VCaP (cell line): ENCODE measurements around the gene LRRC1.

Experiments used
- H3K27ac ChIP-seq: fragments of 450-650 bp; 2 replicates; pipeline ENCODE4 v1.5.1; 2017
- TF ChIP-seq, protein P1 (sequence below): fragments of 450-650 bp; conservative IDR thresholded peaks from 2 replicates; pipeline ENCODE4 v1.5.1; 2017; ENCODE audit warnings: mild to moderate bottlenecking, moderate library complexity

The LRRC1 gene

DNA sequence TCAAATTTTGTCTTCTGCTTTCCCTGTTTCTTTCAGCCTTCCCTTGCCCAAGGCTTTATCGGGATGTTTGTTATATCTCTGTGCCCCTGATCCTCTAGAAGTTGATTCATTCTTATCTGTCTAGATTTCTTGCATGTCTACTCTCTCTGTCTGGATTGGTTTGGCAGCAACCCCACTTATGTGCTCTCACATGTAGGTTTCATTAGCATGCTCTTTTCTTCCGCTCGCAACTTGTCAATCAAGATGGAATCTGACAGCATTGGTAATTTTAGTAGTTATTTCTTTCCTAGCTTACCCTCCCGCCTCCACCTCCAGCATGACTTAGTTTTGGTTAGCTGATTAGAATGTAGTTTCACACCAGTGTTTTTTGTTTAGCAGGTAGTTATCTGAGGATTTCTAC, 39.3 kb downstream of the LRRC1 start:
- TF ChIP-seq, protein P1, sequence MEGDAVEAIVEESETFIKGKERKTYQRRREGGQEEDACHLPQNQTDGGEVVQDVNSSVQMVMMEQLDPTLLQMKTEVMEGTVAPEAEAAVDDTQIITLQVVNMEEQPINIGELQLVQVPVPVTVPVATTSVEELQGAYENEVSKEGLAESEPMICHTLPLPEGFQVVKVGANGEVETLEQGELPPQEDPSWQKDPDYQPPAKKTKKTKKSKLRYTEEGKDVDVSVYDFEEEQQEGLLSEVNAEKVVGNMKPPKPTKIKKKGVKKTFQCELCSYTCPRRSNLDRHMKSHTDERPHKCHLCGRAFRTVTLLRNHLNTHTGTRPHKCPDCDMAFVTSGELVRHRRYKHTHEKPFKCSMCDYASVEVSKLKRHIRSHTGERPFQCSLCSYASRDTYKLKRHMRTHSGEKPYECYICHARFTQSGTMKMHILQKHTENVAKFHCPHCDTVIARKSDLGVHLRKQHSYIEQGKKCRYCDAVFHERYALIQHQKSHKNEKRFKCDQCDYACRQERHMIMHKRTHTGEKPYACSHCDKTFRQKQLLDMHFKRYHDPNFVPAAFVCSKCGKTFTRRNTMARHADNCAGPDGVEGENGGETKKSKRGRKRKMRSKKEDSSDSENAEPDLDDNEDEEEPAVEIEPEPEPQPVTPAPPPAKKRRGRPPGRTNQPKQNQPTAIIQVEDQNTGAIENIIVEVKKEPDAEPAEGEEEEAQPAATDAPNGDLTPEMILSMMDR, result no peak
- H3K27ac ChIP-seq, result no peak overlapping the region

DNA sequence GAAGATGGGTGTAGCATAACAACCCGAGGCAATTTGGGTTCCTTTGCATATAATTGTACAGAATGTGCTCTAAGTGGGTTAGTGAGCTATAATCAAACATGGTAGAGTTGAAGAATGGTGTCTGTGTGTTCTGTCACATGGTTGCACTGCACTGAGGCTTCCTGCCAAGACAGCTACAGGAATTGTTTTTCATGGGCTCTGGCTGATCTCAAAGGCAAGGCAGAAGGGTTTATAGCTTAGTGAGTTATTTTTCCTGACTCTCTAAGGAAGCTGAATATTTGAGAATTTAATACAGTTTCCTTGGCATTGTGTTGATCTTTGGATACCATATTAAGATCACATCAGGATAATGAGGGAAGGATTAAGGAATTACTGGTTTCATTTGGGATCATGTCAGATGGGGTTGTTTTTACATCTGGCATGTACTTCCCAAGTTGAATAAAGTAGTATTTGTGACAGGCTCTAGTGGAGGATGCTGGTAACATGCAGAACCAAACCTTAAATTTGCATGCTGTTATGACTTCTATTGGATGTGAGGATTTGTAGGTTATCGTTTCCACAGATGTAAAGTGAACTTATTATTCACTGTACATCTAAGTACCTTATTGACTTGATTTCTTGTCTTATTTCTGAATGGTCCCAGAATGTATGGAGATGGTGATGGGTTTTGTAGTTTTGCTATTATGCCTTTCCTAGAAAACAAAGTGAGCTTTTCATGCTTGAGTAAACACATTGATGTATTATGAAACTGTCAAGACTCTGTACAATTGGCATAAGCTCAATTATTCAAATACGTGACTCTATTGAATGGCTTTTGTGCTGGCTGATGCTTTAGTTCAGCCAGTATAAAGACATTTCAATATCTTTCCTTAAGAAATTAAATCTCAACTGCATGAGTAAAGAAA, 43.3 kb downstream of the LRRC1 start:
- peak overlapping the region; percentile 56 for H3K27ac ChIP-seq
- TF ChIP-seq, protein P1, result no peak

DNA sequence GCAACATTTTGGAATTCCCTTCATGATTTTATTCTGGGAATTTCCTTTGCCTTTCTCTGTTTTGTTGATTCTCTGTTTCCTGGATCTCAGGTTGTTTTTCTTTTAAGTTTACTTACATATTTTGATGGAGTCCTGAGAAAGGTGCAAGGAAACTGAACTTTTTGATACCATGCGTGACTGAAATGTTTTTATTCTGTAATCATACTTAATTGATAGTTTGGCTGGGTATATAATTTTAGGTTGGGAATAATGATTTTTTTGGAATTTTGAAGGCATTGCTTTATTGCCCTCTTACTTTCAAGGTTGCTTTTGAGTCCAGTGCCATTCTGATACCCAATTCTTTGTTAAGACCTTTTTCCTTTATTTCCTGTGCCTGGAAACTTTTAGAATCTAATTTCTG, 45.2 kb downstream of the LRRC1 start:
- TF ChIP-seq, protein P1, result no peak
- H3K27ac ChIP-seq, result no peak overlapping the region

DNA sequence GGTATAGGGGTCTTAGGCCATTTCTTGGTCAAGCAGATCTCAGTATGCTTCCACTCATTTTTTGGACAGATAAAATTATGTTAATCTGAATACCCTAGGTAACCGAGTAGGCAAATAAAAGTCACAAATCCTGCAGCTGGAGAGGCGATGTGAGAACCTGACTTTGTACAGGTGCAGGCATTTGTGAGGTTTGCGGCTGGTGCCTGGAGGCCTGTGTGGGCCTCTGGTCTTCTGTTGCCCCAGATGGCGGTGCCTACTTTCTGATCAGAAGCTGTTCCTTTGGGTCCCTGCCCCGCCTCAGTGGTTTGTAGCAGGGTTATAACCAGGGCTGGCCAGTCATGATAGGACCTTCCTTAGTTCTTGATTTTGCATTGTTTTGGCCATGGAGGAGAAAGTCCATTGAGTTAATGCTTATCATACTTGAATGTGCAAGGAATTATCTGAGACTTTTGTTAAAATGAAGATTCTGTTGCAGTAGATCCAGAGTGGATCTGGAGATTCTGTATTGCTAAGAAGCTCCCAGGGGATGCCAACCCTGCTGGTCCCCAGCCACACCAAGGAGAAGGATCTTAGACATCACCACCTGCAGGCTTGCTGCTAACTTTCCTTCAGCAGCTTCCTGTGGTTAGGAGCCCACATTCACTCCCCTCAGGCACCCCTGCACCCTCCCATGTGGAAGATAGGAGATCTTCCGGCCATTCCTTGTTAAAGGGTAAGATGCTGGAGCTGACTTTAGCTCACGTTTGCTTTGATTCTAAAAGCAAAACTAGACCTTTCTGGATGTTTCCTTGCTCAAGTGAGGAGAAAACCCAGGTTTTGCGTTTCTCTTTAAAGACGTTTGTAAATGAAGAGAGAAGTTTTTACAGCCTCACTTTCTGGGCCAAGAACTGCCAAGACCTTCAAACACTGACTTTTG, 50.7 kb downstream of the LRRC1 start:
- no peak overlapping the region for H3K27ac ChIP-seq

DNA sequence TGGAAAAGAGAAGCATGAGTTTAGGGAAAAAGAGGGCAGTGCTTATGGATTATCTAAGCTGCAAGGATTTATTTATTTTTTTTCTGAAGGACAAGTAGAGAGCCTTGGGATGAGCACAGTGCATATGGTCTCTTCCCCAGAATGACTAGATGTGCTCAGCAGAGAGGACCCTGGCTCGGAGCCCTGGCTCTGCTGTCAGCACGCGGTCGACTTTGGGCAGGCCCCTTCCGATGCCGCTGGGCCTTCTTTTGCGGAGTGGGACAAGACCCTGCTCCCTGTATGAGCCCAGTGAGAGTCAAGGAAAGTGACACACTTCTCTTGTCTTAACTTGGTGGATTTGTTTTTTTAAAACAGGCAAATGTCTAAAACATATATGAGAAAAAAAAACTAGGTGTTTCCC, 51.4 kb downstream of the LRRC1 start:
- no peak overlapping the region for H3K27ac ChIP-seq
- TF ChIP-seq, protein P1, result no peak

More for the DNA sequence above, 50.7 kb downstream of the LRRC1 start:
- TF ChIP-seq, protein P1, result no peak

DNA sequence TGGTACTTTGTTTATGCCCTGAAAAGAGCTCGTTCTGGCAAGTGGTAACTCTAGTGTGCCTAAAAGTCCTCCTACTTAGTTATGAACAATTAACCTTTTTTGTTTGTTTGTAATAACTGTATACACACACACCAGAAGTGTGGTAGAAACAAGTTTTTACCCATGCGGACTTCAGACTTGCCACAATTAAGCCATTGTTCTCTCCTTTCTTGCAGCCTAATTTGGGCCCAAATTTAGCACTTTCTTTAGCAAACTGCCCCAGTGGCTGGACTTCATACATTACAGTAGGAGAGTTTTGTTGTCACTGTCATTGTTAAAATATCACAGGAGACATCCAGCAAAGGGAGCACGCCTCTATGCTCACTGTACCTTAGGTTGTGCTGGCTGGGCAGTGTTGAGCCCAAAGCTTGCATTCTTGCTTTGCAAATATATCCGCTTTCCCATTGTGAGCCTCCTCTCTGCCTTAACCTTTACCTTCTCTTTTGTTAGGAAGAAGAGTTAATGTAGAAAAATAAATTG, 53.0 kb downstream of the LRRC1 start:
- H3K27ac ChIP-seq, result no peak overlapping the region
- TF ChIP-seq, protein P1, result no peak

DNA sequence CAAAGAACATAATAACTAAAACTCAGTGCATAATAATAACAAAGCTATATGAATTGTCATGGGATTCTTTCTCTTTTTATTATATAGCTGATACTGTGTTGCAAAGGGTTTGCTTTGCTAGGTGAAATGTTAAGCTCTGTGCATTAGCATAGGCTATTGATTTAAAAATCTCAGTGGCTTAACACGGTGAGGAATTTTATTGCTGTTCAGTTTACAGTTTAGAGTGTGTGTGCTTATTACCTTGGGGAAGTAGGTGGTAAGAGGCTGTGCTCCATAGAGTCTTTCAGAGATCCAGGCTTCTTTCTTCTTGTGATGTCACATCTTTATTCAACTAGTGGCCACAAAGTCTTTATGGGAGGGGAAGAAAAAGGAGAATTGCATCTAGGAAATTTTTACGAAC, 55.7 kb downstream of the LRRC1 start:
- no peak overlapping the region for H3K27ac ChIP-seq
- TF ChIP-seq, protein P1, result no peak
